ENCODE results near the gene DROSHA.

DNA sequence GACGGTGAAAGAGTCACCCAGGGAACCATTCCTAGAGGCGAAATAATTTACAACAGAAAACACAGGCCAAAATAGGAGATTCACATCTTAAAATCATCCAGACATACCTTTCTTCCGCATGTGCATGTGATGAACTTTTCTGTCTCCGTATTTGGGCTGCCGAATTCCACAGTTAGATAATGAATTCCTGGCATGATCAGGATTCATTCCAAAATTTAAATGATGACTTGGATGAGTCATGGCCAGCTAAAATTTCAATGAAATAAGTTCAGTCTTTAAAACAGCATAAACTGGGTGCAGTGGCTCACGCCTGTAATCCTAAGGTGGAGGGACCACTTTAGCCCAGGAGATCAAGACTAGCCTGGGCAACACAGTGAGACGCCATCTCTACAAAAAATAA, 82.7 kb downstream of the DROSHA start:
- TF ChIP-seq POLR2A (IDR thresholded peaks at IDR 0.05; ENCODE audit: low read depth, low read length), result no peak
- TF ChIP-seq TAF1 (IDR thresholded peaks at IDR 0.05; ENCODE audit: low read depth, low read length), result no peak
- TF ChIP-seq POLR2AphosphoS5 (IDR thresholded peaks at IDR 0.05; ENCODE audit: low read depth, low read length), result no peak
- TF ChIP-seq PAX5 (IDR thresholded peaks at IDR 0.05; ENCODE audit: insufficient read depth, low read length, severe bottlenecking), result no peak

All from GM12891 (cell line).